Measurements from ENCODE around the gene PKHD1.

PKHD1 gene

GRCh38 chr6:52124126-52125121, 37.0 kb upstream of the PKHD1 start:
- Histone ChIP-seq H4K20me1 (ENCODE audit: insufficient read depth, low read length) (no peaks in the 10 kb centered on the region), H3K36me3 (ENCODE audit: insufficient read depth, low read length) (no peaks in the 10 kb centered on the region), H3K4me1 (ENCODE audit: insufficient read depth, low read length, severe bottlenecking) (no peaks in the 10 kb centered on the region), H3K4me2 (ENCODE audit: low read length) (no peak overlapping the region), H3K27ac (ENCODE audit: low read depth, low read length, poor library complexity, severe bottlenecking) (no peak overlapping the region), H3K79me2 (ENCODE audit: insufficient read depth, low read length) (no peaks in the 10 kb centered on the region), H3K9ac (ENCODE audit: low read length) (no peak overlapping the region), H2AFZ (ENCODE audit: low read length) (no peak overlapping the region), H3K9me2 (ENCODE audit: low read depth, low read length) (no peaks in the 10 kb centered on the region), H3F3A (ENCODE audit: insufficient read depth, low read length) (no peaks in the 10 kb centered on the region), H3K9me3 (ENCODE audit: low read length) (no peaks in the 10 kb centered on the region), H3K27me3 (ENCODE audit: insufficient read depth, low read length) (no peaks in the 10 kb centered on the region), H3K4me3 (ENCODE audit: low read depth, low read length, poor library complexity, severe bottlenecking) (no peak overlapping the region)
- TF ChIP-seq EZH2 (IDR thresholded peaks at IDR 0.05; ENCODE audit: borderline replicate concordance, low read length): no peak
- TF ChIP-seq, protein P1, sequence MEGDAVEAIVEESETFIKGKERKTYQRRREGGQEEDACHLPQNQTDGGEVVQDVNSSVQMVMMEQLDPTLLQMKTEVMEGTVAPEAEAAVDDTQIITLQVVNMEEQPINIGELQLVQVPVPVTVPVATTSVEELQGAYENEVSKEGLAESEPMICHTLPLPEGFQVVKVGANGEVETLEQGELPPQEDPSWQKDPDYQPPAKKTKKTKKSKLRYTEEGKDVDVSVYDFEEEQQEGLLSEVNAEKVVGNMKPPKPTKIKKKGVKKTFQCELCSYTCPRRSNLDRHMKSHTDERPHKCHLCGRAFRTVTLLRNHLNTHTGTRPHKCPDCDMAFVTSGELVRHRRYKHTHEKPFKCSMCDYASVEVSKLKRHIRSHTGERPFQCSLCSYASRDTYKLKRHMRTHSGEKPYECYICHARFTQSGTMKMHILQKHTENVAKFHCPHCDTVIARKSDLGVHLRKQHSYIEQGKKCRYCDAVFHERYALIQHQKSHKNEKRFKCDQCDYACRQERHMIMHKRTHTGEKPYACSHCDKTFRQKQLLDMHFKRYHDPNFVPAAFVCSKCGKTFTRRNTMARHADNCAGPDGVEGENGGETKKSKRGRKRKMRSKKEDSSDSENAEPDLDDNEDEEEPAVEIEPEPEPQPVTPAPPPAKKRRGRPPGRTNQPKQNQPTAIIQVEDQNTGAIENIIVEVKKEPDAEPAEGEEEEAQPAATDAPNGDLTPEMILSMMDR (IDR thresholded peaks at IDR 0.05; ENCODE audit: low read length): no peak

- H3K27me3 ChIP-seq (ENCODE audit: insufficient read depth, low read length): no peaks in the 10 kb centered on the region
- no peaks in the 10 kb centered on the region for H3K9me3 ChIP-seq (ENCODE audit: low read length)
- no peak overlapping the region for H2AFZ ChIP-seq (ENCODE audit: low read length)
- H3K4me3 ChIP-seq (ENCODE audit: low read depth, low read length, poor library complexity, severe bottlenecking): no peak overlapping the region
- no peak overlapping the region for H3K27ac ChIP-seq (ENCODE audit: low read depth, low read length, poor library complexity, severe bottlenecking)
- H4K20me1 ChIP-seq (ENCODE audit: insufficient read depth, low read length): no peaks in the 10 kb centered on the region
- no peak overlapping the region for H3K4me2 ChIP-seq (ENCODE audit: low read length)
- TF ChIP-seq, protein P1 (IDR thresholded peaks at IDR 0.05; ENCODE audit: low read length): no peak
- TF ChIP-seq EZH2 (IDR thresholded peaks at IDR 0.05; ENCODE audit: borderline replicate concordance, low read length): no peak
- no peak overlapping the region for H3K9ac ChIP-seq (ENCODE audit: low read length)
- no peaks in the 10 kb centered on the region for H3F3A ChIP-seq (ENCODE audit: insufficient read depth, low read length)
- H3K4me1 ChIP-seq (ENCODE audit: insufficient read depth, low read length, severe bottlenecking): no peaks in the 10 kb centered on the region
- H3K9me2 ChIP-seq (ENCODE audit: low read depth, low read length): no peaks in the 10 kb centered on the region
- H3K79me2 ChIP-seq (ENCODE audit: insufficient read depth, low read length): no peaks in the 10 kb centered on the region
- no peaks in the 10 kb centered on the region for H3K36me3 ChIP-seq (ENCODE audit: insufficient read depth, low read length)
Observed at GRCh38 chr6:52123251-52123650, 35.8 kb upstream of the PKHD1 start.

DNA sequence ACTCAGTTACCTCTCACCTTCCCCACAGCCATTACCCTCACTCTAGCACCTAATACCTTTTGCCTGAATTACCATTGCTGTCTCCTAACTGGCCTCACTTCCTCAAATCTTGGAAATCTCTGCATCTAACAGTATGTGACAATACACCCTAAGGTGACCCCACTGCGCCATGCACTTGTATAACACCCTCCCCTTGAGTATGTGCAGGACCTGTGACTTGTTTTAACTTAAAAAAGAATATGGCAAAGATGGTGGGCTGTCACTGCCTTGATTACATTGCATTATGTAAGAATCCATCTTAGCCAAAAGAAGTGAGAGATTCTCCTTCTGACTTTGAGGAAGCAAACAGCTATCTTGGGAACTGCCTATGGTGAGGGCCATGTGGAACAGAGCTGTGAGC, 29.9 kb upstream of the PKHD1 start:
- H3K9me2 ChIP-seq (ENCODE audit: low read depth, low read length): no peaks in the 10 kb centered on the region
- H4K20me1 ChIP-seq (ENCODE audit: insufficient read depth, low read length): no peaks in the 10 kb centered on the region
- no peaks in the 10 kb centered on the region for H3K9me3 ChIP-seq (ENCODE audit: low read length)
- no peak overlapping the region for H3K4me3 ChIP-seq (ENCODE audit: low read depth, low read length, poor library complexity, severe bottlenecking)
- no peak overlapping the region for H2AFZ ChIP-seq (ENCODE audit: low read length)
- no peaks in the 10 kb centered on the region for H3K79me2 ChIP-seq (ENCODE audit: insufficient read depth, low read length)
- H3K4me2 ChIP-seq (ENCODE audit: low read length): no peak overlapping the region
- H3K4me1 ChIP-seq (ENCODE audit: insufficient read depth, low read length, severe bottlenecking): no peaks in the 10 kb centered on the region
- H3F3A ChIP-seq (ENCODE audit: insufficient read depth, low read length): no peaks in the 10 kb centered on the region
- no peak overlapping the region for H3K27ac ChIP-seq (ENCODE audit: low read depth, low read length, poor library complexity, severe bottlenecking)
- no peak overlapping the region for H3K9ac ChIP-seq (ENCODE audit: low read length)
- no peaks in the 10 kb centered on the region for H3K36me3 ChIP-seq (ENCODE audit: insufficient read depth, low read length)
- H3K27me3 ChIP-seq (ENCODE audit: insufficient read depth, low read length): 0 out of 2 replicates have a peak, but pooled peaks cover 4% of the 10 kb centered on the region
- TF ChIP-seq EZH2 (IDR thresholded peaks at IDR 0.05; ENCODE audit: borderline replicate concordance, low read length): no peak
- TF ChIP-seq, protein P1 (IDR thresholded peaks at IDR 0.05; ENCODE audit: low read length): no peak

Data from OCI-LY1 (cell line).